GM12891 (cell line): ENCODE data around the gene EXOC4.

Experiments used
- POLR2A ChIP-seq: IDR thresholded peaks from 2 replicates; pipeline ENCODE4 v1.6.1; 2011; ENCODE audit warnings: low read depth, low read length, control low read depth
- POLR2AphosphoS5 ChIP-seq: IDR thresholded peaks from 2 replicates; pipeline ENCODE4 v1.6.1; 2011; ENCODE audit warnings: low read depth, low read length, control low read depth
- TAF1 ChIP-seq: IDR thresholded peaks from 2 replicates; pipeline ENCODE4 v1.6.1; 2011; ENCODE audit warnings: low read depth, low read length, control low read depth

DNA sequence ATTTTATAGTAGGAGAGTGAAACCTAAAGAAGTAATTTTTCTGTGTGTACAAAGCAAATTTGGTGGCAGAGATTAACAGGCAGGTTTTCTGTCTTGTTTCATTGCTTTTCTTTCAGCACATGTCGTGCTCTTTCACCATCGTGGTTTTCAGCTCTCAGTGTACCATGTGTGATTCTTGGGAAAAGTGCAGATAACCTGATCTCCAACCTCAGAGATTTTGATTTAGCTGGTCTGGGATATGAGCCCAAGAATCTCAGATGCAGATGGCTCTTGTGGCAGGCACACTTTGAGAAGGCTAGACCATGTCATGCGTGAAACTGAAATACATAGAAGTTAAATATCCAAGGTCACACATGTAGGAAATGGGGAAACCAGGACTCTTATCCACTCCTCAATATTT lies 317.4 kb downstream of the EXOC4 start:
- TF ChIP-seq POLR2AphosphoS5 (no peak), POLR2A (no peak), TAF1 (no peak)
